OCI-LY7 (cell line): ENCODE measurements around the gene PIGS. TPM values are rescaled to one million over a fixed set of nuclear protein-coding genes. Genes with fewer than 3 reads are reported as not detected.

Source experiments
- BruUV-seq: library from RNA; stranded (reverse); fragments of 400-500 nt; replicated peaks from 2 replicates; lab custom pipeline; 2021; lab: Mats Ljungman, UMichigan
- CTCF ChIA-PET: fragments of 300-600 bp; sonication (Branson Sonifier 250); formaldehyde crosslinking; loops from one replicate; lab custom pipeline; 2022; ENCODE audit warnings: antibody characterized with exemption; ENCODE audit not compliant: unreplicated experiment; lab: Charles Lee
- POLR2A ChIA-PET: fragments of 300-600 bp; sonication (Branson Sonifier 250); formaldehyde crosslinking; loops from one replicate; lab custom pipeline; 2022; ENCODE audit warnings: antibody characterized with exemption; lab: Charles Lee
- DNase-seq: peaks from one replicate; pipeline ENCODE4 v3.0.0-alpha.2; 2015; ENCODE audit warnings: low spot score
- H2AFZ ChIP-seq: fragments of 200-600 bp; sonication (generic), shearing (Covaris generic); 2 replicates; pipeline ENCODE4 v1.6.1; 2014; ENCODE audit warnings: mild to moderate bottlenecking, antibody characterized with exemption, low read length, moderate library complexity
- H3K27ac ChIP-seq: fragments of 200-600 bp; sonication (generic); 2 replicates; pipeline ENCODE4 v1.5.1; 2014; ENCODE audit warnings: mixed run types, low read depth, mild to moderate bottlenecking, moderate library complexity, low read length, inconsistent platforms; ENCODE audit not compliant: poor library complexity, severe bottlenecking
- H3K36me3 ChIP-seq: fragments of 200-600 bp; sonication (generic); 2 replicates; pipeline ENCODE4 v1.6.1; 2014; ENCODE audit warnings: mild to moderate bottlenecking, antibody characterized with exemption, low read length, moderate library complexity, mixed read lengths; ENCODE audit not compliant: insufficient read depth
- H3K4me1 ChIP-seq: fragments of 200-600 bp; sonication (generic); 2 replicates; pipeline ENCODE4 v1.5.1; 2014; ENCODE audit warnings: mild to moderate bottlenecking, low read length; ENCODE audit not compliant: insufficient read depth, poor library complexity, severe bottlenecking
- H3K4me2 ChIP-seq: fragments of 200-600 bp; sonication (generic); 2 replicates; pipeline ENCODE4 v1.6.1; 2014; ENCODE audit warnings: mild to moderate bottlenecking, low read length
- H3K4me3 ChIP-seq: fragments of 200-600 bp; sonication (generic); 2 replicates; pipeline ENCODE4 v1.5.1; 2014; ENCODE audit warnings: mild to moderate bottlenecking, low read depth, low read length; ENCODE audit not compliant: poor library complexity, severe bottlenecking
- H3K79me2 ChIP-seq: fragments of 200-600 bp; sonication (generic); 2 replicates; pipeline ENCODE4 v1.6.1; 2016; ENCODE audit warnings: low read depth, mild to moderate bottlenecking, low read length, moderate library complexity, mixed read lengths; ENCODE audit not compliant: insufficient read depth
- H3K9me2 ChIP-seq: fragments of 200-600 bp; sonication (generic); 2 replicates; pipeline ENCODE4 v1.6.1; 2016; ENCODE audit warnings: mild to moderate bottlenecking, low read length, mixed read lengths; ENCODE audit not compliant: insufficient read depth
- H3K9me3 ChIP-seq: fragments of 200-600 bp; sonication (generic); 2 replicates; pipeline ENCODE4 v1.6.1; 2014; ENCODE audit warnings: mild to moderate bottlenecking, mixed run types, low read length, mixed read lengths
- H4K20me1 ChIP-seq: fragments of 200-600 bp; sonication (generic); 2 replicates; pipeline ENCODE4 v1.6.1; 2014; ENCODE audit warnings: mild to moderate bottlenecking, antibody characterized with exemption, low read length, moderate library complexity, mixed read lengths; ENCODE audit not compliant: insufficient read depth
- CTCF ChIP-seq: fragments of 200-600 bp; sonication (generic); conservative IDR thresholded peaks from 2 replicates; pipeline ENCODE4 v1.5.1; 2014; ENCODE audit warnings: mild to moderate bottlenecking, antibody characterized with exemption, low read length, moderate library complexity, mixed read lengths
- EZH2phosphoT487 ChIP-seq: fragments of 200-600 bp; sonication (generic); IDR thresholded peaks from 2 replicates; pipeline ENCODE4 v1.6.1; 2018; ENCODE audit warnings: low read depth, borderline replicate concordance, mild to moderate bottlenecking, mixed run types, antibody characterized with exemption, low read length, moderate library complexity, mixed read lengths
- intact Hi-C: fragments of 100-400 bp; cut with micrococcal nuclease; formaldehyde crosslinking; loops from one replicate; pipeline ENCODE4 v1.10.0; 2022; ENCODE audit not compliant: unreplicated experiment
- total RNA-seq, 2 experiments: library from RNA; depleted of rRNA in 1 of 2; stranded (reverse); fragments of >200 nt in 1 of 2; shearing (Covaris generic) in 1 of 2; gene quantifications; 2 replicates each; pipeline ENCODE4 v1.2.3, GENCODE V29; 2014 to 2022

Gene PIGS
- total RNA-seq, 2 experiments from 2014 or later: 13.9 to 34.0 TPM

GRCh38 chr17:28551421-28552175, 19.7 kb downstream of the PIGS start:
- no peak for TF ChIP-seq EZH2phosphoT487
- TF ChIP-seq CTCF: no peak
- ChIA-PET POLR2A (interaction anchor here (0.6 to 1.5 kb wide), 4 partner anchors 20 to 114 kb away, joined by 3 to 5 read pairs (median 4); partner anchors contain the start of genes ALDOC, PIGS, SDF2 and SUPT6H), CTCF (interaction anchor here (0.5 kb wide), 1 partner anchor 50 kb away, joined by 4 read pairs; no protein-coding TSS in a partner anchor)
- no peak for DNase-seq
- H3K9me2 ChIP-seq: no peaks in the 10 kb centered on the region
- peak overlapping the region; percentile 90 for H3K4me2 ChIP-seq
- H3K9me3 ChIP-seq: no peaks in the 10 kb centered on the region
- H3K36me3 ChIP-seq: peaks cover 34% of the 10 kb centered on the region; the same call in 1 of the 2 replicates
- H3K27ac ChIP-seq: no peak overlapping the region
- H3K4me1 ChIP-seq: peaks cover 26% of the 10 kb centered on the region
- H3K4me3 ChIP-seq: peak overlapping the region; percentile 73
- no peaks in the 10 kb centered on the region for H3K79me2 ChIP-seq
- BruUV-seq: no TSS peak
- no peaks in the 10 kb centered on the region for H4K20me1 ChIP-seq
- intact Hi-C loops: loop anchor here (5.0 kb wide), 1 partner anchor 61 kb away; the partner anchor contains the start of gene RSKR
- H2AFZ ChIP-seq: no peak overlapping the region

- H3K4me1 ChIP-seq: peaks cover 26% of the 10 kb centered on the region
- no TSS peak for BruUV-seq
- intact Hi-C loops: loop anchor here (5.0 kb wide), 1 partner anchor 61 kb away; the partner anchor contains the start of gene RSKR
- TF ChIP-seq CTCF: no peak
- no peak for TF ChIP-seq EZH2phosphoT487
- H3K27ac ChIP-seq: no peak overlapping the region
- H3K9me3 ChIP-seq: no peaks in the 10 kb centered on the region
- no peak for DNase-seq
- CTCF ChIA-PET: no interaction called here
- H3K9me2 ChIP-seq: no peaks in the 10 kb centered on the region
- H3K4me2 ChIP-seq: no peak overlapping the region
- no peak overlapping the region for H3K4me3 ChIP-seq
- H3K36me3 ChIP-seq: peaks cover 27% of the 10 kb centered on the region; the same call in 1 of the 2 replicates
- H4K20me1 ChIP-seq: no peaks in the 10 kb centered on the region
- no peaks in the 10 kb centered on the region for H3K79me2 ChIP-seq
- H2AFZ ChIP-seq: no peak overlapping the region
- POLR2A ChIA-PET: interaction anchor here (0.6 to 1.5 kb wide), 4 partner anchors 20 to 113 kb away, joined by 3 to 5 read pairs (median 4); partner anchors contain the start of genes ALDOC, PIGS, SDF2 and SUPT6H
Measured at GRCh38 chr17:28550858-28551257, 20.5 kb downstream of the PIGS start.
